GM23338 (cell line): Measurements from ENCODE around the gene JAG1.

ENCODE experiments used
- EZH2 ChIP-seq: fragments of 200-600 bp; sonication (generic); IDR thresholded peaks from one replicate; pipeline ENCODE4 v1.8.0; 2017; ENCODE audit warnings: antibody characterized with exemption, mild to moderate bottlenecking, low read depth; ENCODE audit not compliant: unreplicated experiment
- EZH2phosphoT487 ChIP-seq: fragments of 200-600 bp; sonication (generic); IDR thresholded peaks from one replicate; pipeline ENCODE4 v1.8.1; 2018; ENCODE audit warnings: antibody characterized with exemption; ENCODE audit not compliant: unreplicated experiment
- POLR2AphosphoS5 ChIP-seq: IDR thresholded peaks from 2 replicates; pipeline ENCODE4 v1.6.1; 2016; ENCODE audit warnings: antibody characterized with exemption, low read depth
- REST ChIP-seq: IDR thresholded peaks from one replicate; pipeline ENCODE4 v1.6.1; 2018; ENCODE audit warnings: antibody characterized with exemption; ENCODE audit not compliant: unreplicated experiment
- TF ChIP-seq, protein P1 (sequence below), 2 experiments: fragments of 200-600 bp in 1 of 2; sonication (generic) in 1 of 2; conservative IDR thresholded peaks; 2 replicates each; pipeline versions ENCODE4 v1.5.1 to v1.6.1; 2016 to 2017; ENCODE audit warnings: antibody characterized with exemption in 2 of 2, low read depth in 2 of 2, mild to moderate bottlenecking in 2 of 2, moderate library complexity in 1 of 2
- TF ChIP-seq, protein P2 (sequence below): IDR thresholded peaks from 2 replicates; pipeline ENCODE4 v1.6.1; 2016; ENCODE audit warnings: antibody characterized with exemption

DNA sequence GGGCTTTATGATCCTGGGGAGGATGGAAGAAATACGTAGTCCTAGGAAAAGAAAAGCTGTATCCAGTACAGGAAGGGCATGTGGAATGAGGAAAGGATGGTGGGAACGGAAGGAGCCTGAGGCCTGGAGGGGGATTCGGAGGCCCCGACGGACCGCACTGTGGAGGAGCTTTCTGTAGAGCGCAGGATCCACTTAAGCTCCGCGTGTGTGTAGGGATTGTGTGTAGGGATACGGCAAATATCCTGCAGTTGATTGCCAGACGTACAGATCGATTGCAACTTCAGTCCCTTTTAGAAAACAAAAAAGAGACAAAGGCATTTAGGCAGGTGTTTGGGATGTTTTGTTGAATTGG, 32.6 kb upstream of the JAG1 start:
- TF ChIP-seq EZH2 = no peak
- no peak for TF ChIP-seq POLR2AphosphoS5
- TF ChIP-seq REST = no peak
- TF ChIP-seq, protein P1, sequence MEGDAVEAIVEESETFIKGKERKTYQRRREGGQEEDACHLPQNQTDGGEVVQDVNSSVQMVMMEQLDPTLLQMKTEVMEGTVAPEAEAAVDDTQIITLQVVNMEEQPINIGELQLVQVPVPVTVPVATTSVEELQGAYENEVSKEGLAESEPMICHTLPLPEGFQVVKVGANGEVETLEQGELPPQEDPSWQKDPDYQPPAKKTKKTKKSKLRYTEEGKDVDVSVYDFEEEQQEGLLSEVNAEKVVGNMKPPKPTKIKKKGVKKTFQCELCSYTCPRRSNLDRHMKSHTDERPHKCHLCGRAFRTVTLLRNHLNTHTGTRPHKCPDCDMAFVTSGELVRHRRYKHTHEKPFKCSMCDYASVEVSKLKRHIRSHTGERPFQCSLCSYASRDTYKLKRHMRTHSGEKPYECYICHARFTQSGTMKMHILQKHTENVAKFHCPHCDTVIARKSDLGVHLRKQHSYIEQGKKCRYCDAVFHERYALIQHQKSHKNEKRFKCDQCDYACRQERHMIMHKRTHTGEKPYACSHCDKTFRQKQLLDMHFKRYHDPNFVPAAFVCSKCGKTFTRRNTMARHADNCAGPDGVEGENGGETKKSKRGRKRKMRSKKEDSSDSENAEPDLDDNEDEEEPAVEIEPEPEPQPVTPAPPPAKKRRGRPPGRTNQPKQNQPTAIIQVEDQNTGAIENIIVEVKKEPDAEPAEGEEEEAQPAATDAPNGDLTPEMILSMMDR (conservative IDR thresholded peaks at IDR 0.05; ENCODE audit: low read depth in 2 of 2) = no peak
- no peak for TF ChIP-seq EZH2phosphoT487
- TF ChIP-seq, protein P2, sequence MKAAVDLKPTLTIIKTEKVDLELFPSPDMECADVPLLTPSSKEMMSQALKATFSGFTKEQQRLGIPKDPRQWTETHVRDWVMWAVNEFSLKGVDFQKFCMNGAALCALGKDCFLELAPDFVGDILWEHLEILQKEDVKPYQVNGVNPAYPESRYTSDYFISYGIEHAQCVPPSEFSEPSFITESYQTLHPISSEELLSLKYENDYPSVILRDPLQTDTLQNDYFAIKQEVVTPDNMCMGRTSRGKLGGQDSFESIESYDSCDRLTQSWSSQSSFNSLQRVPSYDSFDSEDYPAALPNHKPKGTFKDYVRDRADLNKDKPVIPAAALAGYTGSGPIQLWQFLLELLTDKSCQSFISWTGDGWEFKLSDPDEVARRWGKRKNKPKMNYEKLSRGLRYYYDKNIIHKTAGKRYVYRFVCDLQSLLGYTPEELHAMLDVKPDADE = no peak
